Ovary (tissue), 3 donors: ENCODE results near the gene R3HDM1.

ENCODE experiments used
- CTCF ChIP-seq, 3 donors: fragments of 450-650 bp in 2 of 3; fragments of 200-600 bp in 1 of 3; IDR thresholded peaks; one replicate each; pipeline versions ENCODE4 v1.5.1 to v1.8.0; 2016 to 2022; ENCODE audit warnings: antibody characterized with exemption in 3 of 3, mild to moderate bottlenecking in 1 of 3
- POLR2A ChIP-seq: fragments of 450-650 bp; IDR thresholded peaks from one replicate; pipeline ENCODE4 v1.6.1; 2017; ENCODE audit warnings: antibody characterized with exemption, mild to moderate bottlenecking, moderate library complexity
- donor health status: DM: no; HTN: no; CAD: no.

GRCh38 chr2:135552887-135553286 is 21.6 kb downstream of the R3HDM1 start:
- TF ChIP-seq CTCF (IDR thresholded peaks at IDR 0.05) (no peak), POLR2A (no peak)
